GM18502 (cell line): ENCODE data around the gene CDH23.

Experiments used
- ATAC-seq: cut with Tn5 transposase; IDR thresholded peaks from one replicate; pipeline ENCODE4 v1.9.1; 2021; ENCODE audit warnings: mild to moderate bottlenecking; ENCODE audit not compliant: unreplicated experiment, poor library complexity

The CDH23 gene

GRCh38 chr10:71741671-71742070, 345.0 kb downstream of the CDH23 start:
- no peak for ATAC-seq

DNA sequence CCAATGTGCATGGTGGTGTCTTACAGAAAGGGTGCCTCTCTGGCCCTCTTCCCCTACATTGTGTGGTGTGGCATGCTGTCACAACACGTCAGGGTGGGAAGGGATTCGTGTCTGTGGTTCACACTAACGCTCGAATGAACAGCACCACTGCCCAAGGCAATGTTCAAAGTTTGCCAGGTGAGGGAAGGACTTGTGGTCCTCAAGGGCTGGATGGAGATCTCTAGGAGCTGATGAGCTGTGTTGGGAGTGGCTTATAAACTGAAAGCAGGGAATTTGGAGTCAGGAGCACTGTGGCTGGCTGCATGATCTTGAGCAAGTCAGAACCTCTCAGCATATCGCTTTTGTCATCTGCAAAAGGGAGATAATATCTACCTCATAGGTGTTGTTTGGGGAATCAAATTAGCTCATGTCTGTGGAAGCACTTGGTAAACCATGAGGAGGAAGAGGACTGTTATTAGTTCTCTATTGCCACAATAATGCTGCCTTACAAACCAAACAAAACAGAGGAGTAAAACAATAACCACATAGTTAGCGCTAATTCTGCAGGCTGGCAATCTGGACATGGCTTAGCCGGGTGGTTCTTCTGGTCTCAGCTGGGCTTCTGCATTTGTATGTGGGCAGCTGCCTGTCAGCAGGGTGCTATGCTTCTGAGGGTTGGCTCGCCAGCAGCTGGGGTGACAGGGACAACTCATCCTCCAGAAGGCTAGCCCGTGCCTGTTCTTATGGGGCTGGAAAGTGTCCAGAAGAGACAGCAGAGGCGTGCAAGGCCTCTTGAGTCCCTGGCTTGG, 345.8 kb downstream of the CDH23 start:
- no peak for ATAC-seq

- ATAC-seq, result no peak
Measured at GRCh38 chr10:71743089-71743838, 346.5 kb downstream of the CDH23 start.

- no peak for ATAC-seq
Measured at GRCh38 chr10:71743866-71744265, 347.1 kb downstream of the CDH23 start.

DNA sequence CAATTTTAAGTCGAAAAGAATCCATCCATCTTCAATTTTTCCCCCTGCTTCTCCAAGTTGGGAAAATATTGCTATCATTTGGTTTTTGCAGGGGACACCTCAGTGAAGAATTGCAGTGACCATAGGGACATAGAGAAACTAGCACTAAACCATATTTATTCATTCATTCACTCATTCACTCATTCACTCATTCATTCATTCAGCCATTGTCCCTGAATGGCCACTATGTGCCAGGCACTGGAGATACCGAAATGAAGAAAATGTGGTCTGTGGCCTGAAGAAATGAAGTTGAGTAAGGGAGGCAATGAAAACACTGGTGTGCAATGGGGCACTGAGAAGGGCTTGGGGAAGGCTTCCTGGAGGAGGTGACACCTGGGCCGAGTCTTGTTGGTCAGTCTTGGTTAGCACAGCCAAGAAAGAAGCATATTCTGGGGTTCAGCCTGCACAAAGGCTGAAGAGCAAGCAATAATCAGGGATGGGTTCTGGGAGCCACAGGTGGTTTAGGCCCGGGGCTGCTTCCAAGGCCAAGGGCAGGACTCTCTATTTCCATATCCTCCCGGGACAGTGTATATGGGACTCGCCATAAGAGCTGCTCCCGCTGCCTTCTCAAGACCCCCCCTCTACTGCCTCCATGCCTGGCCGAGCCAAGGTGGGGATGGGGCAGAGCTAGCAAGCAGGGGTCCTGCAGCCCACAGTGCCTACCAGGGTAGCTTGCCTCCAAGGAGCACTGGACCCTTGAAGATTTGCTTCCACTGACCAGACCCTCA, 348.4 kb downstream of the CDH23 start:
- ATAC-seq, result no peak

- ATAC-seq, result no peak
Measured at GRCh38 chr10:71745664-71746250, 349.0 kb downstream of the CDH23 start.

DNA sequence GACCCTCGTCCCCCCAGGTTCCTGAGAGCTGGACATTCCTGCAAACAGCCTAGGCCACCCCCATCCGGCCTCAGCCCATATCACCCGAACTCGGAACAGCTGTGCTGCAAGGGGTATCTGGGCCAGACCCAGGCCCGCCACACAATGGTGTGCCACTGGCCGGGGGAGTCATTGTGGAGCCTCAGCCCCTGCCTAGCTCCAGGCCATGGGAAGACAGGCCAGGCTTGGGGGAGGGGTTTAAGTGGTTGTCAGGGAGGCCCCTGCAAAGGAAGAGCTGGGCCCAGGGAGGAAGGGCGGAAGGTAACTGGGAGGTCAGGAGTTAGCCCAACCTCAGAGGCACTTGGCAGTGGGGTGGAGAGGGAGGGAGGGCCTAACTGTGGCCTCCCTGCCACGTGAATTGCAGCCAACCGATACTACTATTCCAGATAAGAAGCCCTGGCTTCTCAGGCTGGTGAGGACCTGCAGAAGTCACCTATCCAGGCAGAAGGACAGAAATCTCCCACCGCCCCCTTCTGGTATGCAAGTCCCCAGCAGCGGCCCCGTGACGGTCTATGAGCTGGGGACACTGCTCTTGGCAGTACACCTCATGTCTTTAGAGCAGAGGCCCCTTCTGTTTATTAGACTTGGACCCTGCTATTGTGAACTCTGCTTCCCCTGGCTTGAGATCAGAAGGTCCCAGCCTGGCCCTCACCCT, 349.8 kb downstream of the CDH23 start:
- ATAC-seq, result no peak

GRCh38 chr10:71747039-71747531, 350.4 kb downstream of the CDH23 start:
- no peak for ATAC-seq

DNA sequence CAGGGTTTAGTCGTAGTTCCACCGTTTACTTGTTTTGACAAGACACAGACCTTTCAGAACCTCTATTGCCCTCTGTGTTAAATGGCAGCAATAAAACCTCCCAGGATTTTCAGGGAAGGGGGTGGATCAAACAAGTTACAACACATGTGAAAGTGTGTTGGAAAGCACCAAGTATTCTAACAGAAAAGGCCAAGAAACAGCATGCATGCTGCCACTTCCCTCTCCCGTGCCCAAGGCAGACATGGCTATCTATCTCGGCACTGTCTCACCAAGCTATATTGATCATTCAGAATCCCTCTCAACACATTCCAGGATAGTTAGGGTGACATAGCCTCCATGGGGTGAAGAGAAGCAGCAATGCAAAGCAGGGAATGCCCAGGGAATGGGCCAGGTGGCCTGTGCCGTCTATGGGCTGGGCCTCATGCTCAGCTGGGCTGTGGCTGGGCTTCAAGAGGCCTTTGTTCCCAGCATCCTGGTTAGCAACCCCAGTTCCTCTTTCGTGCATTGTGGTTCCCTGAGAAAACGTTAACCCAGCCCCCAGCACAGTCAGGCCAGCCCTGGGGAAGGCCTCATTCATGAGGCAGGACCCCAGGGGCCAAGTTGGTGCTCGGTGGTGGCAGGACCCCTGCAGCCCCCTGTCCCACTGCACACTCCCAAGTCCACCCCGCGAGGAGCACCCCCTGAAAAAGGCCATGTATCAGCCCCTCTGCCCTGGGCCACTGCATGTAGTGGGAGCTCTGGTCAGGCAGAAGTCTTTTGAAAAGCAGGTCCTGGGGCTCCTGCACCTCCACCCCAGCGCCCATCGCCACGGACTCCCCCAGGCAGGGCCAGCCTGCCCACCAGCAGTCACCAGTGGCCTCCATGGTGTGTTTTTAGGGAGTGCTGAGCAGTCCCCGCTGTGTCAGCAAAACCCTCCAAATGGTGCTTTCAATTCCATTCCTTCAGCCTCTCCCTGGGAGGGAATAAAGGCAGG, 351.1 kb downstream of the CDH23 start:
- ATAC-seq, result peak; percentile 35

DNA sequence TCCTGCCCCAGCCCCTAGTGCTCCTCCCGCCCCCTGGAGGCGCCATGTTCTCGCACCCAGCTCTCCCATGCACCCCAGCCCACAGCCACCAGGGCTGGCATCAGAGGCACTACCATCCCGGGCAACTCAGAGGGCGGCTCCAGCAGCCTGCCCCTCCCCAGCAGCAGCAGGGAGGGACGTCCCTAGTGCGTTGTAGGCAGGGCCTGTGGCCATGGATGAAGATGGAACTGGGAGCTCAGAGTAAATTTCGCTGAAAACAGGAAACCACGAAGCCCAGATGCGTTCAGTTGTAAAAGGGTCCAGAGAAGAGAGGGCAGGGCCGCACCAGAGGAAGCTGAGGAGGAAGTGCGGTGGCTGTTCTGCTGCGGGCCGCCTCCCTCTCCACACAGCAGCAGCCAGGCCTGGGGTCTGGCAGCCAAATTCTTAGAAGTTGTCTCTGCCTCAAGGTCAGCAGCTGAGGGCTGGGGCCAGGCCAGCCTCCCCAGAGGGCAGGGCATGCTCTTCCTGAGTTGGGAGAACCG, 352.0 kb downstream of the CDH23 start:
- ATAC-seq, result peak; percentile 65

GRCh38 chr10:71749396-71749795, 352.7 kb downstream of the CDH23 start:
- no peak for ATAC-seq

GRCh38 chr10:71750124-71750841, 353.6 kb downstream of the CDH23 start:
- ATAC-seq, result no peak

DNA sequence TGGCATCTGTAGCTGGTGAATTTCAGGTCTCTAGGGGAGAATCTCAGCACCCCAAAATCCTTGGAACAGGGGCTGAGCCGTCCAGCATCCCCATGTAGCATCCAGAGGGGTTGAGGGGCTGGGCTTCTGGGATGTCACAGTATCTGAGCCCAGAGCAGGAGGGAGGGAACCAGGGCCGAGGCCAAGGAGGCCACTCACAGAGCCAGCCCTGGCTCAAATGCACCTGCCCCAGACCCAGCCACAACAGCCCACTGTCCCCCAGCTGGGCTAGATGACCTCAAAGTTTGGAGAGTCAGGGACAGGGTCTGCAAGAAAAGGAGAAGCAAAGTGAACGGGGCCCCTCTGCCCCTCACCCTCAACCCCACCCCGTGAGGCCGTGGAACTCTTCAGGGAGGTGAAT, 354.3 kb downstream of the CDH23 start:
- ATAC-seq, result no peak

DNA sequence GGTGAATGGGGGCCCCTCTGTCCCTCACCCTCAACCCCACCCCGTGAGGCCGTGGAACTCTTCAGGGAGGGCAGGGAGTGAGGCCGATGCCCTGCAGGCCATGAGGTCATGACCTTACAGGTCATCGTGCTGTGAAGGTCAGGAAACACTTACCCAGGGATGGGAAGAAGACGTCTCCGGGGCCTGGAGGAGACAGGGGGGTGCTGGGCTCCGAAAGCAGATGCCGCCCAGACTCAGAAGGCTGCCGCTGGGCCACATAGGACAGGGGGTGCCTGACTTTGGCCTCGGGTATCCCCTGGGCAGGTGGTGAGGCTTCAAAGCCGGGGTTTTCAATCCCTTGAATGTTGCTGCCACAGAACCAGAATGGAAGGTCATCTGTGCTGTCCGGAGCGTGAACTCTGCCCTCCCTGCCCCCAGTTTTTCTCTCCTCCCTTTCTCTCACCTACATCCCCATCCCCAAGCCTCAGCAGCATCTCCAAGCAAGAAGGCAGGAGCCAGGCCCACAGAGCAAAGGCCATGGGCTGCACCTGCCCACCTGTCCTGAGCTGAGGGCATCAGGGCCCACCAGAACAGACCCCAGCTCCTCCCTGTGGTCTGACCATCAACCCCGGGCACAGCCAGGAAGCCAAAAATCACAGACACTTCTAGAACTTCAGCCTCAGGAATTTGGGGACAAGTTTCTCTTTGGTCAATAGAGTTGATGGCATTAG, 354.9 kb downstream of the CDH23 start:
- no peak for ATAC-seq

GRCh38 chr10:71752391-71753090, 355.8 kb downstream of the CDH23 start:
- ATAC-seq, result no peak

DNA sequence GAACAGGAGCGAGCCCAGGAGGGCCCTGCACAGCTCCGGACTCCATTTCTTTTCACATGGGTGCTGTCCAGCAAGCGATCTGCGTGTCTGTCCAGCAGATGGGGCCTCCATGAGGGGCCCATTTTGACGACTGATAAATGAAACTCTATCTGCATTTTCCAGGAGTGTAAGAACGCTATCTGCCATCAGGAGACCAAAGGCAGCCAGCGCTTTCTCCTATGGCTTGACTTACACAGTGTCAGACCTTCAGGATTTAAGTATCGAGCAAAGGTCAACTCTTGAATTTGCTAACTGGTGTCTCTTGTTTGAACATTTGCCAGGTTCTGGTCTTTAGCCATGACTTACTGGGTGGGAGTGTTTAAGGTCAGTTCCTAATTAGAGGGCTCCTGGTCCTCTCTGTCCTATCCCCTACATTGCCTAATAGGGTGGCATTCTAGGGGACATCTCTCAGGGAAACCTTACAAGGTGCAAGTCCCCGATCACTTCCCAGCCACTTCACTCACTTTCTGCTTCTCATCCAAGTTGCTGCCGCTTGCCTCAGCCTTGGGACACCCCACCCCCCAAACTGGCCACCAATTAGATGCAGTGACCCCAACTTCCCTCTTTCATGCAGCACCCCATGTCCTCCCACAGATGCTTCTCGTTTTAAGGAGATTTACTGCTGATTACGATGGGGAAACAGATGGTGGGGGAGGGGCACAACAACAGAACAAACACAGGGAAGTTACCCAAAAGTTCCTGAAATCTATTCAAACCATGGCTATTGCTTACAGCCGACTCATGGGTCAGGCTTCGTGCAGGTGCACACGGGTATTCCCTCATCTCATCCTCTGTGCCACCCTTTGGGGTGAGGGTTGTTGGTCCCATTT, 356.6 kb downstream of the CDH23 start:
- ATAC-seq, result no peak
